Heart left ventricle (tissue), 13 donors: Measurements from ENCODE around the gene ZNF197.

Source experiments
- POLR2A ChIP-seq, 2 donors: fragments of 450-650 bp; IDR thresholded peaks; one replicate each; pipeline ENCODE4 v1.6.1; 2017; ENCODE audit warnings: antibody characterized with exemption in 2 of 2, mild to moderate bottlenecking in 2 of 2, moderate library complexity in 2 of 2
- TF ChIP-seq, protein P1 (sequence below), 12 donors: fragments of 200-600 bp; sonication (generic) in 4 of 12; IDR thresholded peaks; one replicate each; pipeline versions ENCODE4 v1.5.0 to v1.8.0; 2018 to 2022; ENCODE audit warnings: antibody characterized with exemption in 12 of 12, mild to moderate bottlenecking in 5 of 12
- donor health status: ischemic (EF 13 %, LVEDD 7.1; RV severe dilation, severe dysfunction).
- donor health status: DM: no; HTN: yes; CAD: no.
- donor health status: DM: no; HTN: no; CAD: no.
- donor health status: ischemic (EF 25% LVEDD 6.9; RV normal size, moderate dysfunction).
- donor health status: ischemic (EF 25% LVEDD 5.7; RV mildly dilated, moderate dysfunction).
- donor health status: ischemic (EF 35%, LVEDD 5.7; RV mildly dilated, moderate dysfunction).
- donor health status: nonischemic (EF 11% LVEDD 7.7; RV severe dilation, severe dysfunction).
- donor health status: DM: yes; HTN: yes; CAD: no.
- donor health status: PGD.
- donor health status: ischemic (EF 29% LVEDD 5.4; RV normal size, mild dysfunction).
- donor health status: nonischemic (EF 23%, LVEDD 6.1; RV moderate dilation, normal function).

DNA sequence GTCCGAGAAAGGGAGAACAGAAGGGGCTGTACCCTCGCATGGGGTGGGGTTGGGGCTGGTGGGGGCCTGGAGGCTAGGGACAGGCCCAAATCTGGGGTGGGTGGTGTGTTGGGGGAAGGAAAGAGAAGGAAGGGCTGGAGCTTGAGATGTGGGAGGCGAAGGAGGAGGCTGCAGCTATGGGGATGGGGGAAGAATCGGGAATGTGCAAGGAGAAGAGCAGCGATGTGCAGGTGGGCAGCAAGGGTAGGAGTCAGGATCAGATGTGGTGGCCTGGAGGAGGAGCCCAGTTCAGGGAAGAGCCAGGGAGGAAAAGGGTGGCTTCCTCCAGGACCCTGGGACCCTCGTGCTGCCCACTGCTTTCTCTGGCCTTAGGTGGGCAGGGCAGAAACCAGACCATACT lies 44.9 kb downstream of the ZNF197 start:
- TF ChIP-seq, protein P1, sequence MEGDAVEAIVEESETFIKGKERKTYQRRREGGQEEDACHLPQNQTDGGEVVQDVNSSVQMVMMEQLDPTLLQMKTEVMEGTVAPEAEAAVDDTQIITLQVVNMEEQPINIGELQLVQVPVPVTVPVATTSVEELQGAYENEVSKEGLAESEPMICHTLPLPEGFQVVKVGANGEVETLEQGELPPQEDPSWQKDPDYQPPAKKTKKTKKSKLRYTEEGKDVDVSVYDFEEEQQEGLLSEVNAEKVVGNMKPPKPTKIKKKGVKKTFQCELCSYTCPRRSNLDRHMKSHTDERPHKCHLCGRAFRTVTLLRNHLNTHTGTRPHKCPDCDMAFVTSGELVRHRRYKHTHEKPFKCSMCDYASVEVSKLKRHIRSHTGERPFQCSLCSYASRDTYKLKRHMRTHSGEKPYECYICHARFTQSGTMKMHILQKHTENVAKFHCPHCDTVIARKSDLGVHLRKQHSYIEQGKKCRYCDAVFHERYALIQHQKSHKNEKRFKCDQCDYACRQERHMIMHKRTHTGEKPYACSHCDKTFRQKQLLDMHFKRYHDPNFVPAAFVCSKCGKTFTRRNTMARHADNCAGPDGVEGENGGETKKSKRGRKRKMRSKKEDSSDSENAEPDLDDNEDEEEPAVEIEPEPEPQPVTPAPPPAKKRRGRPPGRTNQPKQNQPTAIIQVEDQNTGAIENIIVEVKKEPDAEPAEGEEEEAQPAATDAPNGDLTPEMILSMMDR (IDR thresholded peaks at IDR 0.05) = no peak
- TF ChIP-seq POLR2A (IDR thresholded peaks at IDR 0.05) = no peak
